ENCODE results near the gene PCK2. TPM values are rescaled to one million over a fixed set of nuclear protein-coding genes. Genes with fewer than 3 reads are reported as not detected.

The PCK2 gene
- total RNA-seq, 1 donor from 2014 or later, result 11.4 TPM

DNA sequence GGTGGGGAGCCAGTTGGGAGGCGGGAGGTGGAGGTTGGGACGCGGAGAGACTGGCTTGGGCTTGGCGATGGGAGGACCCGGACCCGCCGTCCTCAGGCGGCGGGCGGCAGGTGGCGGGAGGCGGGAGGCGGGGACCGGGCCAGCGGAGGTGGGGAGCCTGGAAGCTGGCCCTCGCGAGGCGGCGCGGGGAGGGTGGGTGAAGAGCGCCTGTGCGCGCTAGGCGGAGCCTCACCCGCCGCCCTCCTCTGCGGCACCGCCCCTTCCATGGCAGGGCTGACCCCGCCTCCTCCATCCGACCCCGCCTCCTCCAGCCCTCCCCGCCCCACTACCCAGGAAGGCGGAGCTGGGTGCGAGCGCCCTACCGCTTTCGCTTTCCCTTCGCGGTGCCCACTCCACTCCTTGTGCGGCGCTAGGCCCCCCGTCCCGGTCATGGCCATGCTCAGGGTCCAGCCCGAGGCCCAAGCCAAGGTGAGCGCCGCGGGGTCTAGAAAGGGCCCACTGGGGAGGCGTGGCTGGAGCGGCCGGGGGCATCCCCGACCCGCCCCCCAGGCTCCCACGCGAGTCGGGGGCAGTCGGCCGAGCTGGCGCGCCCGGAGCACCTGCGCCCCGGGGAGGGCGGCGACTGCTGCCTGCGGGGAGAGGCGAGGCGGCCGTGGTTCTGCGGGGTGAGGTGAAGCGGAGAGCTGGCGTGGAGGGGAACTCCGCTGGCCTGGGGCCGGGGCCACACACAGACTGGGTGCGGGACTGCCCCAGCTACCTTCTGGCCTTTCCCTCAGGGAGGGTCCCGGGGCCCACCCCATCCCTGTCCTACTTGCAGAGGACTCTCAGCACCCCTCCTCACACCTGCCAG, 41.9 kb downstream of the PCK2 start, which contains the start of gene PSME1:
Gene PSME1, plus strand, starts transcription at position 361 of the 850 bp plus-strand sequence. Its CDS starts 69 bp downstream, at position 430.
- no peak for DNase-seq (ENCODE audit: extremely low read depth, low read depth, low spot score)

DNA sequence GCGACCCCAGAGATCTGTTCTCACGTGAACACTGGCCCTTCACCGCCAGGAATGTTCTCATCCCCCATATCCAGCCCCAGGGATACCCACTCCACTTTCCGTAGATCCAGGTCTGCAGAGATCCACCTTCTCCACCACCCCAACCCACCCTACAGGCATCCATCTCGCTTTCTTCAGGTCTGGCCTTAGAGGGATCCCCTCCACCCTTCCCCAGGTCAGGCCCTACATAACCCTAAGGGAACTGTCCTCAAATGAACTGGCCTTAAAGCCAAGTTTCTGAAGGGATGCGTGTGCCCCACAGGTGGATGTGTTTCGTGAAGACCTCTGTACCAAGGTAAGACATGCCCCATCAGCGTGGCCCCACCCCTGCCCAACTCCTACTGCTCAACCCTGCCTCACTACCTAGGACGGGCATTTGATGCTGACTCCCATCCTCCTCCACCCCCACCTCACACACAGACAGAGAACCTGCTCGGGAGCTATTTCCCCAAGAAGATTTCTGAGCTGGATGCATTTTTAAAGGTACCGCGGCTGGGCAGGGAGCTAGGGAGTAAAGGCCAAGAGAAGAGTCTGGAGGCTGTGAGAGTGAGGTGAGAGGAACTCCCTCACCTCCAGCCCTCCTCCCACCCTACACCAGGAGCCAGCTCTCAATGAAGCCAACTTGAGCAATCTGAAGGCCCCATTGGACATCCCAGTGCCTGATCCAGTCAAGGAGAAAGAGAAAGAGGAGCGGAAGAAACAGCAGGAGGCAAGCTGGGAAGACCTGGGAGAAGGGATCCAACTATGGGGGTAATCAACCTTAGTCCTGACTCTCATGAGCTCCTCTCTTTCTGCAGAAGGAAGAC, 42.8 kb downstream of the PCK2 start:
- no peak for DNase-seq (ENCODE audit: extremely low read depth, low read depth, low spot score)

DNA sequence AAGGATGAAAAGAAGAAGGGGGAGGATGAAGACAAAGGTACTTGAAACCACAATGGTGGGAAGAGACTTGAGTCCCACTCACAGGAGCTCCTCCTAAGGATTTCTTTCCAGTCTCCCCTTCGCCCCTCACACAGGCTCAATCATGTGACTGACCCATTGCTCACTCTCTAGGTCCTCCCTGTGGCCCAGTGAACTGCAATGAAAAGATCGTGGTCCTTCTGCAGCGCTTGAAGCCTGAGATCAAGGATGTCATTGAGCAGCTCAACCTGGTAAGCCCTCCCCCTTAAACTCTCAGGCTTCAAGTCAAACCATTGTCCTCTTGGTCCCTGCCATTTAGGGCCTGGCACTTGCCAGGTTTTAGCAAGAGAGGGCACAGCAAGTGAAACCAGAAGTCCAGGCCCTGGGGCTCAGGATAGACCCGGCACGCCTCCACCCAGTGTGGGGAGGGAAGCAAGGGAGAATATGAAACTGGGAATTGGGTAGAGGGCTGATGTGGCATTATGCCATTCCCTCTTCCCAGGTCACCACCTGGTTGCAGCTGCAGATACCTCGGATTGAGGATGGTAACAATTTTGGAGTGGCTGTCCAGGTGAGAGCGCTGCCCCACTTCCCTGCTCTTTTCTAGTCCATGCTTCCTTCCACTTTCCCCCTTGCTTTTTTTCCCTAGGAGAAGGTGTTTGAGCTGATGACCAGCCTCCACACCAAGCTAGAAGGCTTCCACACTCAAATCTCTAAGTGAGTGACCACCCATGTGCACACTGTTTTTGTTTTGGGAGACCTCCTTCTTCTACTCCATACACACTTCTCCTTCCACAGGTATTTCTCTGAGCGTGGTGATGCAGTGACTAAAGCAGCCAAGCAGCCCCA, 43.7 kb downstream of the PCK2 start:
- DNase-seq (ENCODE audit: extremely low read depth, low read depth, low spot score), result no peak

DNA sequence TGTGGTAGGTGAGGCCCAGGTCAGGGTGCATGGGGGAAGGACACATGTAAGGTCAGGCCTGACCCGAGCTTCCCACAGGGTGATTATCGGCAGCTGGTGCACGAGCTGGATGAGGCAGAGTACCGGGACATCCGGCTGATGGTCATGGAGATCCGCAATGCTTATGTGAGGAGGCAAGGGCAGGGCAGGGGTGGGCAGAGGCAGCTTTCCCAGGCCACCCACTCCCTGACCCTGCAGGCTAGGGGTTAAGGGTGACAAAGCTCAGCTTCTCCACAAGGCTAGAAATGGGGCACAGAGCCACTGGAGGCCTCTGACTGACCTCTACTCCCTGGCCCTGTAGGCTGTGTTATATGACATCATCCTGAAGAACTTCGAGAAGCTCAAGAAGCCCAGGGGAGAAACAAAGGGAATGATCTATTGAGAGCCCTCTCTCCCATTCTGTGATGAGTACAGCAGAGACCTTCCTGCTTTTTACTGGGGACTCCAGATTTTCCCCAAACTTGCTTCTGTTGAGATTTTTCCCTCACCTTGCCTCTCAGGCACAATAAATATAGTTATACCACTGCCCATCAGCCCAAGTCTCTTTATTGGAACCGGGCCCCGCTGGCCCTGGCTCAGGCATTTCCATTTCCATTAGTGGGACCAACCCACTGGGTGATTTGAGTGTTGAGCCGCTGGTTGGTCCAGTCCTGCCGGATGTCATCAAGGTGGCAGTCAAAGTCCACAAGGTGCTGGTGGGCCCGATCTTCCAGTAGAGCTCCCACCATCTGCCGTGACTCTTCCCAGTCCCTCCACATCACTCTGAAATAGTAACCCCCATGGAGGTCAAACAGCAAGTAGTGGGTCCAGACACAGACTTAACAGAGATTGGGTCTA, 44.5 kb downstream of the PCK2 start:
- DNase-seq (ENCODE audit: extremely low read depth, low read depth, low spot score), result no peak

DNA sequence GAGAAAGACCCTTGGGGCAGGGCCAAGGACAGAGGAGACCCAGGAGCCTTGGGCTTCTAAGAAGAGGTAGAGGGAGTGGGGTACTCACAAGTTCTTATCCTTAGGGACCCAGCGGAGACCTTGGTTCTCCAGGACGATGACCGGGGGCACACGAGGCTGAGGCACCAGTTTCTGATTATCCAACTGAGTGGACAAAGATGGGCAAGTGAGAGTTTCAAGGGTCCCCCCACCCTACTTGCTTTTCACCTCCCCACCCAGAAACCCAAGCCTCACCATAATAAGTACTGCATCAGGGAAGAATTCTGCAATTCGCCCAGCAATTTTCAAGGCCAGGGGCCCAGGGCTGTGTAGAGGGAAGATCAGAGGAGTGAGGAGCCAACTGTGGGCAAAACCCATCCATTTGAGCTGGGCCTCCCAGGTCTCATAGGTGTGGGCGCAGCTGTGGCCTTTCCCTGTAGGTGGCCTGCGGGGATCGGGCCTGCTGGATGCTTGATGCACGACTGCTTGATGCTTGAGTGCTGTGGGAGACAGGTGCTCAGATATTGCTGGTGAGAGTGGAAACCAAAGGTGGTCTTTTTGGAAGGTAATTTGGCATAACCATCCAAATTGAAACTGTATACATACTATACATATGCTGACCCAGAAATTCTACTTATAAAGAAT, 45.3 kb downstream of the PCK2 start:
- no peak for DNase-seq (ENCODE audit: extremely low read depth, low read depth, low spot score)

DNA sequence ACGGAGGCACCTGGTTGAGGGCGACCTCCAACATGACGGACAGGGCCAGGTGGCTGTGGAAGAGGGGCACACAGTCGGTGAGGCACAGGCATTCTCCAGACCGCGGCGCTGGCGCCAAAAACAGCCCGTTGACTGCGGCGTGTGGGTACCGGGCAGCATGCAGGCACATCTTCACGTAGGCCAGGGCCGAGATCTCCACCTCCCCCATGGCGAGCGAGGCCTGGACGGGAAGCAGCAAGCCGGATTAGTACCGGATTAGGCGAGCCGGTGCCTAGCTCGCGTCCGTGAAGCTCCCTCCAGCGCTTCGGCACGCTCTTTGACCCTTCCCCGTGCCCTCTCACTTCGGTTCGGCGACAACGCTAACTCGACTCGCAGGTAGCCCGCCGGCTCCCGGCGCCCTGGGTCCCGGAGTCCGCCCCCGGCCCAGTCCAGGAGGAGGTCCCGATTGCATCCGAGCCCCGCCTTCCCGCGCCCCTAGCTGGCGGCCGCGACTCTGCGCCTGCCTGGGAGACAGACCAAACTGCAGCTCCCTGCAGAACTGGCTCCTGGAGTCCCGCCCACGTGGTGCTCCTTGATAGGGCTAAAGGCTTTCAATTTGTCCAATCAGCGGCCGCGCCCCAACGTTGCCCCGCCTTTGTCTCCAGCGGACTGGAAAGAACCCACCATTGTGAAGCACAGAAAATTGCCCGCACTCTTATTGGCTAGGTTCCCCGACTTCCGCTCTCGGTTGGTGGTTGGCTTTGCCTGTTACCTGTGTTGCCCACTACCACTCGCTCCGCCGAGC, 47.2 kb downstream of the PCK2 start, which contains the start of gene EMC9:
Gene EMC9, minus strand, starts transcription at position 495 of the 784 bp plus-strand sequence. Its CDS starts 287 bp downstream, at position 208.
- peak; percentile 90 for DNase-seq (ENCODE audit: extremely low read depth, low read depth, low spot score)

DNA sequence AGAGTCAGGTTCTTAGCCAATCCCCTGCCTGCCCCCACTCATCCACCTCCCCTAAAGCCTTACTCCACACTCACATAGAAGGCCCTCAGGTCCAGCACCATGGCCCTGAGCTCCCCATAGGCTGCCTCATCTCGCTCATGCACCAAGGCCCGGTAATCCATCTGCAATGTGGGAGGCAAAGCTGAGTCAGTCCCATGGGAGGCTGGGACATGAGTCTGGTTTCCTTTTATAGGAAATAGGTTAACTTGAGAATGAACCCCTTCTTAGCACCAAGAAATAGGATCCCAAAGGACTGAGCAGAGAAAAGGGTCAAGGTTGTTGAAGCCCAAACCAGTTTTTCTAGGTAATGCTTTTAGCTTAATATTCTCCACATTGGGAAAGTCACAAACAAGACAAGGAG, 49.4 kb downstream of the PCK2 start:
- no peak for DNase-seq (ENCODE audit: extremely low read depth, low read depth, low spot score)

DNA sequence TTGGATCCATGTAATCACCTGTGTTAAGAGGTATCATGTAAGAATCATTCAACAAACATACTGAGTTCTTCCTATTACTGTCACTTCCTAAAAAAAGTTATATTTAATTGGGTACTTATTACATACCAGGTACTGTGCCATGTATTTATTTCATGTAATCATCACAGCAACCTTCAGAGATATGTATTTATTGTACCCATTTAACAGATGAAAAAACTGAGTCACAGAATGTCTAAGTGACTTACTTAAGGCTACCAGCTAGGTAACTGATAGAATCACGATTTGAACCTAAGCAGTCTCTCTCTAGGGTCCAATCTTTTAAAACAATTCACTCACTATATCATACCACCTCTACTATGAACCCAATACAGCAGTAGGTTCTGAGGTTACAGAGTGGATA, 50.3 kb downstream of the PCK2 start:
- DNase-seq (ENCODE audit: extremely low read depth, low read depth, low spot score), result no peak

DNA sequence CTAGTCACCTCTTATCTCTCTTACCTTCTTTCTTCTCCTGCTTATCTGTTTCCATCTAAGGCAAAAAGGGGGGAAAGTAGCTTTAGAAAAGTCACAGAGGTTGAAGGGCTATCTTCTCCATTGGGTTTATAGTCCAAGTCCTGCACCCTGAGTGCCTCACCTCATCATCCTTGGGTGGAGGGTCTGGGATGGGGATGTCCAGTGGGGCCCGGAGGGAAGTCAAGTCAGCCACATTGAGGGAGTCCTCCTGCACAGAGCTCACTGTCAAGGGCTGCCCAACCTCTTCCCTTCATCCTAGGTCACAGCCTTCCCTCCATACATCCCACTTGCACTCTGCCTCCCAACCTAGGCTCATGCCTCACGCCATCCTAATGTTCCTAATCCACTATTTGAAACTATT, 51.1 kb downstream of the PCK2 start:
- no peak for DNase-seq (ENCODE audit: extremely low read depth, low read depth, low spot score)

DNA sequence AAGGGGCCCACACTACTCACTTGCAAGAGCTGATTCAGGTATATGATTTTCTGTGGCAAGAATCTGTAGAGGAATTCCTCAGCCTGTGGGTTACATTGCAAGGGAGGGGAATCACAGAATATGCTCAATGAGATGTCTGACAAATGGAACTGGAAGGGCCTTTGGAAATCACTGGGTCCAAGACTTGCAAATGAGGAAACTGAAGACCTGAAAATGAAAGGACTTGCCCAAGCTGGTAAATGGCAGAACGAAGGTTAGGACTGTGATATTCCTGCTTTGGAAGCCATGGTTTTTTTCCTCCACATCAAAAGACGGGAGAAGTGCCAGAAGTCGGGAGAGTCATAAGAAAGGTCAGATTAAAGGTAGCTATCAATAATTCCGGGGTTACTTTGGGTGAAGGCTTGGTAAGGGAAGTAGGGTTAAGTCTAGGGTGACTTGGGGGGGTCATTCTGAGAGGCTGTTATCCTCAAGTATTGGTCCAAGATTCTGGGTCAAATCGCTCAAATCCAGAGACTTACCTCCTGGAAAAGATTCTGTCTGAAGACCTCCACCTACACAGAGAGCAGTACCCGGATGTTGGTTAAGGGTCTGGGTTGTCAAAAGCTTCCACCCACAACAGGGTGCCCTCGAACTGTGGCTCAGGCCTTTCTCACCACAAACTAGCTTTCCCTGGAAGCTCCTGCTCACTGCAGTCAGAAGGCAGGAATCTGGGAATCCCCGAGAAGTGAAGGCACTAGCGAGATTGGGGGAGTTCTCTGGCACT, 51.8 kb downstream of the PCK2 start:
- peak; percentile 16 for DNase-seq (ENCODE audit: extremely low read depth, low read depth, low spot score)

DNA sequence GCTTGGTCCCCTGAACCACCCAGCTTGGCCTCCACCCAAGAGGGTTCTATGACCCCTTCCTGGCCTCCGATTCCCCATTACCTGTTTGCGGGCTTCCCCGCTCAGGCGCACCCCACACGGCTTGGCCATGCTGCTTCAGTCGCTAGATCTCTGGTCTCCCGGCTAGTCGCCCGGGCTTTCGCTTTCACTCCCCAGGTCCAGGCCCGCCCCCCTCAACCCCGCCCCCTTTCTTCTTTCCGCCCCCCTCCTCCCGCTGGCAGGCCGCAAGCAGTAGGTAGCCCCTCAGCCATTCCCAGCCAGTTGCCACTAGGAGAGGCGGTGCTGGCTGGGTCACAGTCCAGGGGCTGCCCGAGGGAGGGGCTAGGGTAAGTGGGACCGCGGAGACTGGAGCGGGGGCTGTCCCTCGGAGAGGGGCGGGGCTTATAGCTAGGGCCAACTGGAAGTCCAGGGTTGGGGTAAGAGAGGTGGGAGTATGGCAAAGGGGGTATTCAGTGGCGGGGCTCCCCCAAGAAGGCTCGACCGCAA, 52.4 kb downstream of the PCK2 start, which contains the start of gene PSME2:
Gene PSME2, minus strand, starts transcription at position 158 of the 525 bp plus-strand sequence. Its CDS starts 29 bp downstream, at position 129.
- peak; percentile 65 for DNase-seq (ENCODE audit: extremely low read depth, low read depth, low spot score)

DNA sequence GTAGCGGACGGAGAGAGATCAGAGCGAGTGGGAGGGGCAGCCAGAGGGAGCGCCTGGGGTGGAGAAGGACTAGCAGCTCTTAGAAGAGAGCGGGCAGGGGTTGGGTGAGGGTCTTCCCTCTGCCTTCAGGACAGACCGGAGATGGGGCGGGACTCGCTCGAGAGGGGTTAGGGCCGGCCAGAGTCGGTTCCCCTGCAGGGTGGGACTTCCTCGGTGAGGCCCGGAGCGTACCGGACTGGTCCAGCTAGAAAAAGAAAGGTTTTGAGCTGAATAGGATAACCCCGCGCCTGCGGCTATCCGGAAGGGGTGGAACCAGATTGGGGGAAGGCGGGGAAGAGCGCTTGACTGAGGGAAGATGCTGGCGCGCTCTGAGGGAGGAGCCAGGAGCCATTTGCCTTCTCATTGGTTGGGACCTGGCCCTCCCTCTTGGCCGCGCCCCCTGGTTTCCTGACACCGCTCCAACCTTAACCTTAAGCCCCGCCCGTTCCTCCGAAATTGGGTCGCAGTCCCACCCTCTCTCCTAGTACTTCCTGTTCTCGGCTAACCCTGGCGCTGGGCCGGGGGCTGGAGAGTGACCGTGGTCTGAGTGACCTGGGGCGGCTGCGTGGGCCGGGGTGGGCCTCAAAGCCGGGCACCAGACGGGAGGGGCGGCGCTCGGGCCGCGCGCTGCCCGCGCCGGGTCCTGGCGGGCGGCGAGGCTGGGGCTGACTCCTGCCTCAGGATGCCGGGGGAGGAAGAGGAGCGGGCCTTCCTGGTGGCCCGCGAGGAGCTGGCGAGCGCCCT, 53.1 kb downstream of the PCK2 start, which contains the start of gene RNF31:
Gene RNF31, plus strand, starts transcription at position 521 of the 783 bp plus-strand sequence. Its CDS starts 201 bp downstream, at position 722.
- DNase-seq (ENCODE audit: extremely low read depth, low read depth, low spot score), result peak; percentile 71

DNA sequence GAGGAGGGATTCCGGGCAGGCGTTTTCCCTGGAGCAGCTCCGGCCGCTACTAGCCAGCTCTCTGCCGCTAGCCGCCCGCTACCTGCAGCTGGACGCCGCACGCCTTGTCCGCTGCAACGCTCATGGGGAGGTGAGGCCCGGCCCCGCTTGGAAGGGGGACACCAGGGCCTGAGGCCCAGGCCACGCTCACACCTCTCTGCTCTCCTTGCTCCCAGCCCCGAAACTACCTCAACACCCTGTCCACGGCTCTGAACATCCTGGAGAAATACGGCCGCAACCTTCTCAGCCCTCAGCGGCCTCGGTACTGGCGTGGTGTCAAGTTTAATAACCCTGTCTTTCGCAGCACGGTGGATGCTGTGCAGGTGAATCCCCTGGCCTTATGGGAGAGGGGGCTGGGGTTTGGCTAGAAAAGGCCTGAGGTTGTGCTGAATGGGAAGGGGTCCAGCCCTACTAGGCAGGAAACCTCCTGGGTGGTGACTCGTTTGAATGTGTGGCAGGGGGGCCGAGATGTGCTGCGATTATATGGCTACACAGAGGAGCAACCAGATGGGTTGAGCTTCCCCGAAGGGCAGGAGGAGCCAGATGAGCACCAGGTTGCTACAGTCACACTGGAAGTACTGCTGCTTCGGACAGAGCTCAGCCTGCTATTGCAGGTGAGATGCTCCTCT, 53.8 kb downstream of the PCK2 start:
- DNase-seq (ENCODE audit: extremely low read depth, low read depth, low spot score), result no peak

DNA sequence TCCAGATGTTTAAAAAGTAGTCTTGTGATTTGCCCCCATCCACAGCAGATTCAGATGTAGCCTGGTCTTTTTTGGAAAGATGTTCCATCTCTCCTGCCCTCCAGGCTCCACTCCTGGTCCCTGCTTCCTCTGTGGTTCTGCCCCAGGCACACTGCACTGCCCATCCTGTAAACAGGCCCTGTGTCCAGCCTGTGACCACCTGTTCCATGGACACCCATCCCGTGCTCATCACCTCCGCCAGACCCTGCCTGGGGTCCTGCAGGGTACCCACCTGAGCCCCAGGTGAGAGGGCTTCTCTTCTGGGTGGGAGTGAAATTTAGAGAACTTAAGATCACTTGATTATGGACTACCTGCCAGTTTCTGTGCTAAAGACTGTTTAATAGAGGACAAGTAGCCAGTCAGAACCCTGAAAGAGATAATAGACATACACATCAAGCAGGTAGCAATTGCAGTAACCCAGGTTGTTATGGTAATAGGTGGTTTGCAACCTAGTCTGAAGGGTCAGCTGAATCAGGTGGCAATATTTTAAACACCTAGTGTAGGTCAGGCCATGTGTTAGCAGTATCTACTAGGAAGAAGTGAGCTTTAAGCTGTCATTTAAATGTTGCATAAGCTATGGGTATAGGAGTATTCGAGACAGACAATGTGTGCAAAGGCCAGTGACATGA, 55.3 kb downstream of the PCK2 start:
- no peak for DNase-seq (ENCODE audit: extremely low read depth, low read depth, low spot score)

DNA sequence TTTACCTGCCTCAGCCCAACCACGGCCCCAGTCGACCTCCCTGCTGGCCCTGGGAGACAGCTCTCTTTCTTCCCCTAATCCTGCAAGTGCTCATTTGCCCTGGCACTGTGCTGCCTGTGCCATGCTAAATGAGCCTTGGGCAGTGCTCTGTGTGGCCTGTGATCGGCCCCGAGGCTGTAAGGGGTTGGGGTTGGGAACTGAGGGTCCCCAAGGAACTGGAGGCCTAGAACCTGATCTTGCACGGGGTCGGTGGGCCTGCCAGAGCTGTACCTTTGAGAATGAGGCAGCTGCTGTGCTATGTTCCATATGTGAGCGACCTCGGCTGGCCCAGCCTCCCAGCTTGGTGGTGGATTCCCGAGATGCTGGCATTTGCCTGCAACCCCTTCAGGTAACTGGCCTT, 56.0 kb downstream of the PCK2 start:
- DNase-seq (ENCODE audit: extremely low read depth, low read depth, low spot score), result no peak

Data from glomerular endothelial cell (primary cell).